AG04449 (cell line): ENCODE data around the gene KCNN3.

ENCODE experiments used
- CTCF ChIA-PET: fragments of 350-600 bp; formaldehyde crosslinking; extraction: SDS; loops from one replicate; lab custom pipeline; 2021; ENCODE audit warnings: antibody characterized with exemption; lab: Yijun Ruan, JAX
- POLR2A ChIA-PET: fragments of 400-600, 350-600 bp; formaldehyde crosslinking; extraction: SDS; loops from one replicate; lab custom pipeline; 2020; ENCODE audit warnings: antibody characterized with exemption, inconsistent platforms; lab: Yijun Ruan, JAX
- DNase-seq: peaks from one replicate; pipeline ENCODE4 v3.0.0-alpha.2; 2010; ENCODE audit warnings: low read depth, low spot score
- H3K4me3 ChIP-seq: 2 replicates; pipeline ENCODE4 v1.5.1; 2011; ENCODE audit warnings: low read depth, mild to moderate bottlenecking, control low read depth, low read length
- CTCF ChIP-seq: IDR thresholded peaks from one replicate; pipeline ENCODE4 v1.5.1; 2011; ENCODE audit warnings: mild to moderate bottlenecking, moderate library complexity, low read length, control low read depth, inconsistent platforms; ENCODE audit not compliant: insufficient read depth; ENCODE audit errors: missing control alignments

The KCNN3 gene

GRCh38 chr1:154813846-154814505 lies 56.1 kb downstream of the KCNN3 start:
- no peak overlapping the region for H3K4me3 ChIP-seq
- TF ChIP-seq CTCF = no peak
- POLR2A ChIA-PET = no interaction called here
- CTCF ChIA-PET = no interaction called here
- no peak for DNase-seq

- DNase-seq = no peak
- ChIA-PET CTCF (no interaction called here), POLR2A (interaction anchor here (0.7 kb wide), 1 partner anchor 57 kb away, joined by 3 read pairs; the partner anchor contains the start of gene KCNN3)
These were observed 56.7 kb downstream of the KCNN3 start for GRCh38 chr1:154813300-154813816.

GRCh38 chr1:154812877-154813276 lies 57.2 kb downstream of the KCNN3 start:
- H3K4me3 ChIP-seq = no peak overlapping the region
- no peak for DNase-seq
- POLR2A ChIA-PET = interaction anchor here (0.7 kb wide), 1 partner anchor 57 kb away, joined by 3 read pairs; the partner anchor contains the start of gene KCNN3
- TF ChIP-seq CTCF = no peak
- CTCF ChIA-PET = no interaction called here

More at GRCh38 chr1:154813300-154813816, 56.7 kb downstream of the KCNN3 start:
- no peak overlapping the region for H3K4me3 ChIP-seq
- no peak for TF ChIP-seq CTCF

GRCh38 chr1:154810571-154810970 lies 59.5 kb downstream of the KCNN3 start:
- POLR2A ChIA-PET = no interaction called here
- CTCF ChIA-PET = interaction anchor here (0.8 kb wide), 1 partner anchor 9 kb away, joined by 3 read pairs; no protein-coding TSS in a partner anchor
- no peak overlapping the region for H3K4me3 ChIP-seq
- no peak for TF ChIP-seq CTCF
- DNase-seq = no peak

GRCh38 chr1:154809436-154810413 lies 60.4 kb downstream of the KCNN3 start:
- POLR2A ChIA-PET = no interaction called here
- DNase-seq = no peak
- TF ChIP-seq CTCF = no peak
- H3K4me3 ChIP-seq = no peak overlapping the region
- CTCF ChIA-PET = interaction anchor here (1.3 kb wide), 1 partner anchor 68 kb away, joined by 3 read pairs; no protein-coding TSS in a partner anchor
